GM20000 (cell line): ENCODE data around the gene OPALIN.

Experiments used
- DNase-seq: peaks from one replicate; pipeline ENCODE4 v3.0.0; 2012; ENCODE audit warnings: low spot score
- CTCF ChIP-seq: IDR thresholded peaks from 2 replicates; pipeline ENCODE4 v1.5.1; 2012; ENCODE audit warnings: mild to moderate bottlenecking, control low read depth; ENCODE audit errors: extremely low read depth, missing control alignments

Gene OPALIN

DNA sequence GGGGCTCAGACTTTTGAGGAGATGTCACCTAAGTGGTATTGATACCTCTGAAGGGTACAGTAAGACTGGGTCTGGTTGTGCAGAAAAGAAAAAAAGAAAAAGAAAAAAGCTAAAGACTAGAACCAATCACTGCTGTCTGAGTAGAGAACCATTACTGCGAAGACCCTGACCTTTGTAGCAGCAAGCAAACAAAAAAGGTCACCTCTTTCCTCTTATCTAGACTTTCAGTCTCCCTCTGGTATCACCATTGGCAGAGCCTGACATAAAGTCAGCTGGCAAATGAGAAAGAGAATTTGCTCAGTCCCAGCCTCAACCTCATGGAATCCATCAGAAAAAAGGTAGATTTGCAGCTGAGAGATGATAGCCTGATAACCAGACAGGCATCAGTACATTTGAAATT lies 57.2 kb downstream of the OPALIN start:
- no peak for DNase-seq
- TF ChIP-seq CTCF, result no peak

GRCh38 chr10:96299383-96299782 lies 59.4 kb downstream of the OPALIN start:
- no peak for DNase-seq
- TF ChIP-seq CTCF, result no peak

GRCh38 chr10:96298362-96298761 lies 60.4 kb downstream of the OPALIN start:
- TF ChIP-seq CTCF, result no peak
- no peak for DNase-seq

DNA sequence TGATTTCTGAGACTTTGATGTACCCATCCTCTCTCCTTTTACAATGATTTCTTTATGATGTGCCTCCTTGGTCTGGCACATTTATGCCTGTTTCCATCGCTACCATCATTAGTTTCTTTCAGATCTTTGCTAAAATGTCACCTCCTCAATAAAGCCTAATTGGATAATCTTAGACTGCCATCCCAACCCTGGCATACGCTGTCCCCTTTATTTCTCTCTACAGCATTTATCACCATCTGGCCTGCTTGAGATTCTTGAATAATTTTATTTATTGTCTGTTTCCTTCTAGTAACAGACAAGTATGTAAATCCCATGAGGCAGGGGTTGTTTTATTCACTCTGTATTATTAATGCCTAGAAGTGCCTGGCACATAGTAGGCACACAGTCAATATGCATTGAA lies 61.3 kb downstream of the OPALIN start:
- DNase-seq, result no peak
- TF ChIP-seq CTCF, result no peak

GRCh38 chr10:96295475-96295874 lies 63.3 kb downstream of the OPALIN start:
- TF ChIP-seq CTCF, result no peak
- no peak for DNase-seq
